Thoracic aorta (tissue), 2 donors: ENCODE data around the gene LRP6. TPM values are rescaled to one million over a fixed set of nuclear protein-coding genes. Genes with fewer than 3 reads are reported as not detected.

Experiments
- ATAC-seq: fragments of 150-250 bp; one replicate; pipeline ENCODE4 v1.8.0; 2017; ENCODE audit warnings: low read depth; ENCODE audit not compliant: insufficient number of reproducible peaks, low FRiP score
- DNase-seq: peaks from one replicate; pipeline ENCODE4 v3.0.0-alpha.2; 2020; ENCODE audit warnings: low spot score
- H3K27ac ChIP-seq, 2 donors: fragments of 200-600 bp; sonication (generic); 1 replicate in 1 of 2; 2 replicates in 1 of 2; pipeline ENCODE4 v1.5.1; 2016; ENCODE audit warnings: mild to moderate bottlenecking in 2 of 2, moderate library complexity in 2 of 2
- H3K27me3 ChIP-seq: fragments of 200-600 bp; sonication (generic); replicated peaks from 2 replicates; pipeline ENCODE4 v1.6.0; 2016; ENCODE audit warnings: mild to moderate bottlenecking; ENCODE audit not compliant: insufficient read depth
- H3K36me3 ChIP-seq: fragments of 200-600 bp; sonication (generic); one replicate; pipeline ENCODE4 v1.5.1; 2016
- H3K4me1 ChIP-seq, 2 donors: fragments of 200-600 bp; sonication (generic); 1 replicate in 1 of 2; 2 replicates in 1 of 2; pipeline versions ENCODE4 v1.5.1 to v1.6.0; 2016; ENCODE audit warnings: low read depth in 2 of 2, mild to moderate bottlenecking in 1 of 2; ENCODE audit not compliant: control insufficient read depth in 1 of 2
- H3K4me3 ChIP-seq: fragments of 200-600 bp; sonication (generic); 2 replicates; pipeline ENCODE4 v1.5.1; 2016; ENCODE audit warnings: mild to moderate bottlenecking
- H3K9me3 ChIP-seq: fragments of 200-600 bp; sonication (generic); 2 replicates; pipeline ENCODE4 v1.5.1; 2016
- CTCF ChIP-seq: fragments of 200-600 bp; sonication (generic); IDR thresholded peaks from one replicate; pipeline ENCODE4 v1.5.1; 2019; ENCODE audit warnings: antibody characterized with exemption
- total RNA-seq, 2 donors: library from RNA; depleted of rRNA; stranded (reverse); fragments of >200 nt; gene quantifications; one replicate each; pipeline versions ENCODE4 v1.1.0 to v1.2.3, GENCODE V29; 2016

LRP6 gene
- total RNA-seq, 2 donors from 2014 or later = 39.9 to 41.5 TPM

GRCh38 chr12:12202747-12203146, 64.1 kb downstream of the LRP6 start:
- Histone ChIP-seq H3K27ac (no peak overlapping the region), H3K9me3 (no peaks in the 10 kb centered on the region), H3K27me3 (no peaks in the 10 kb centered on the region), H3K4me3 (no peak overlapping the region), H3K36me3 (peaks cover 4% of the 10 kb centered on the region), H3K4me1 (no peaks in the 10 kb centered on the region)
- no peak for ATAC-seq
- no peak for DNase-seq
- no peak for TF ChIP-seq CTCF

- H3K27me3 ChIP-seq = no peaks in the 10 kb centered on the region
- H3K4me1 ChIP-seq = no peaks in the 10 kb centered on the region
- no peaks in the 10 kb centered on the region for H3K9me3 ChIP-seq
- no peak for TF ChIP-seq CTCF
- H3K4me3 ChIP-seq = no peak overlapping the region
- peaks cover 4% of the 10 kb centered on the region for H3K36me3 ChIP-seq
- H3K27ac ChIP-seq = no peak overlapping the region
- no peak for ATAC-seq
- no peak for DNase-seq
Observed at GRCh38 chr12:12202105-12202504, 64.7 kb downstream of the LRP6 start.

- Histone ChIP-seq H3K36me3 (peaks cover 4% of the 10 kb centered on the region), H3K9me3 (no peaks in the 10 kb centered on the region), H3K27me3 (no peaks in the 10 kb centered on the region), H3K4me3 (no peak overlapping the region), H3K27ac (no peak overlapping the region), H3K4me1 (no peaks in the 10 kb centered on the region)
- ATAC-seq = no peak
- TF ChIP-seq CTCF = no peak
- DNase-seq = no peak
Observed at GRCh38 chr12:12201274-12201758, 65.5 kb downstream of the LRP6 start.

- Histone ChIP-seq H3K4me1 (no peaks in the 10 kb centered on the region), H3K4me3 (no peak overlapping the region), H3K27me3 (no peaks in the 10 kb centered on the region), H3K9me3 (no peaks in the 10 kb centered on the region), H3K36me3 (peaks cover 4% of the 10 kb centered on the region), H3K27ac (no peak overlapping the region)
- no peak for TF ChIP-seq CTCF
- DNase-seq = no peak
- no peak for ATAC-seq
Observed at GRCh38 chr12:12200363-12200762, 66.5 kb downstream of the LRP6 start.

- H3K27me3 ChIP-seq = no peaks in the 10 kb centered on the region
- no peak for TF ChIP-seq CTCF
- no peaks in the 10 kb centered on the region for H3K9me3 ChIP-seq
- H3K27ac ChIP-seq = no peak overlapping the region
- DNase-seq (no peak), ATAC-seq (no peak)
- peaks cover 4% of the 10 kb centered on the region for H3K36me3 ChIP-seq
- H3K4me1 ChIP-seq = no peaks in the 10 kb centered on the region
- H3K4me3 ChIP-seq = no peak overlapping the region
Observed at GRCh38 chr12:12198124-12198523, 68.7 kb downstream of the LRP6 start.
